Measurements from ENCODE around the gene ARID1B.

Gene ARID1B

GRCh38 chr6:157171801-157172200, 394.6 kb downstream of the ARID1B start:
- DNase-seq: no peak

- no peak for DNase-seq
These were observed 395.1 kb downstream of the ARID1B start for GRCh38 chr6:157172231-157172701.

GRCh38 chr6:157172830-157173536, 395.8 kb downstream of the ARID1B start:
- DNase-seq: no peak

- DNase-seq: no peak
These were observed 396.6 kb downstream of the ARID1B start for GRCh38 chr6:157173776-157174175.

GRCh38 chr6:157174731-157175130, 397.6 kb downstream of the ARID1B start:
- no peak for DNase-seq

GRCh38 chr6:157177731-157178336, 400.7 kb downstream of the ARID1B start:
- no peak for DNase-seq

GRCh38 chr6:157181649-157182048, 404.5 kb downstream of the ARID1B start:
- no peak for DNase-seq

- DNase-seq: no peak
These were observed 405.5 kb downstream of the ARID1B start for GRCh38 chr6:157182503-157183264.

GRCh38 chr6:157184202-157185015, 407.2 kb downstream of the ARID1B start:
- peak; percentile 69 for DNase-seq

GRCh38 chr6:157185171-157185570, 408.0 kb downstream of the ARID1B start:
- DNase-seq: no peak

- no peak for DNase-seq
These were observed 408.8 kb downstream of the ARID1B start for GRCh38 chr6:157185986-157186385.

- peak; percentile 15 for DNase-seq
These were observed 409.6 kb downstream of the ARID1B start for GRCh38 chr6:157186785-157187181.

GRCh38 chr6:157187182-157188083, 410.3 kb downstream of the ARID1B start:
- DNase-seq: no peak

GRCh38 chr6:157188213-157188612, 411.0 kb downstream of the ARID1B start:
- no peak for DNase-seq

GRCh38 chr6:157193443-157193996, 416.3 kb downstream of the ARID1B start:
- no peak for DNase-seq

GRCh38 chr6:157194110-157194509, 416.9 kb downstream of the ARID1B start:
- DNase-seq: peak; percentile 32

- no peak for DNase-seq
These were observed 417.5 kb downstream of the ARID1B start for GRCh38 chr6:157194643-157195042.

GRCh38 chr6:157196391-157196790, 419.2 kb downstream of the ARID1B start:
- DNase-seq: no peak

GRCh38 chr6:157198425-157199279, 421.5 kb downstream of the ARID1B start:
- DNase-seq: no peak

- DNase-seq: no peak
These were observed 422.9 kb downstream of the ARID1B start for GRCh38 chr6:157200117-157200516.

- no peak for DNase-seq
These were observed 423.4 kb downstream of the ARID1B start for GRCh38 chr6:157200611-157201010.

Data from CD4-positive, alpha-beta T cell treated with Interleukin-10 for 1 hour (primary cell).